HK-2 (cell line): ENCODE measurements around the gene RYR3.
"Not testable (repeated sequence)": the region's sequence is repeated elsewhere in the genome, so short reads cannot be mapped to it uniquely, and the experiment has no call there.

Experiments used
- DNase-seq: peaks from one replicate; pipeline ENCODE4 v3.0.0-alpha.2; 2018; ENCODE audit not compliant: unreplicated experiment

The RYR3 gene

DNA sequence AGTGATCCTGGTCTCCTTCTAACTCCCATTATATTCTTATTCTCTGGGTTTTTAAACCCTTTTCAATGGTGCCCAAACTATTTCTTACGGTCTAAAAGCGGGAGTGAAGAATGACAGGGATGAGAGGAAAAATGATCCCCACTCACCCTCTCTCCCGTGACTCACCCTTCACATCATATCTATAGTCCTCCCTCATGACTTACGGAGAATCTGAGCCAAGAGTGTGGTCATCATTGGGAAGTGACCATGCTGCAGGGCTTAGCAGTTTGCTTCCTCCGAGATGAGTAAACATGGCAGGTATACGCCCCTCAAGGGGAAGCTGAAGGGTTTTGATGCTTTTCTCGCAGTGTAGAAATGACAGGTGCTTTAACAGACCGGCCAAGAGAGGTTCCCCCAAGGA is 274.0 kb downstream of the RYR3 start:
- DNase-seq = peak; percentile 21

DNA sequence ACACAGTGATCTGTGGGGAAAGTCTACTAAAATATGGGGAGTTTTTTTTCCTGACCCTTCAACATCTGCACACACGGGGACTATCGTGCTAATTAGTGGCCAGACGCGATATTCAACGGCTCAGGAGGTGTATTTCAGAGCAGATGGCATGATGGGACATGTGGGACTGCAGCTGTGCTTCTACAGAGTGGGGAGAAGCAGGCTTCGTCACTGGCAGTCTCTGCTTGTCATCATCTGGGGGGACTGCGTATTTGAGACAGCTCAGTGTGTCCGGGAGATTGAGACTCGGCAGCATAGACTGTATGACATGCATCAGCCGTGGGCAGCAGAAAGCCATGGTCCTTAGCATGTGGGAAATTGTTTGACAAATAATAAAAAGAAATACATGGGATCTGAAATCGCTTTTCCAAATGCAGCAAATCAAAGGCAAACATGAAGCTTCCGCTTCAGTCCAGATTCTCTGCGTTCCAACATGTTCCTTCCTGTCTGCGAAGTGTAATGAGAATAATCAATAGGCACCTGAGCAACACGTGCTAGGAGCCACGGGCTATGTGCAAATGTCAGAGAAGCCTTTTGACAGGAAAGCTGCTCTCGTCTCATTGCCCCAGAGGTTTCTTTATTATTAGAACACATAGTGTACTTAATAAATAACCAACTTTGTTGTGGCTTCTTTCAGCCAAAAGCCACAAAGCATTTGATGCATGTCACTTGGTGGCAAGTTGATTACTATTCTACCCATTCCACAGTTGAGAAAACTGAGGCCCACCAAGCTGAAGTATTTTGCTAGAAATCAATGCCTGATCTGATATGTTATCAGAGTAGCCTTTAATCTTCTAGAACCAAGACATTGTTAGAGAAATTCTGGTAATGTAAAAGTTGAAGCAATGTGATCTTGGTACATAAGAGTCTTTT is 276.3 kb downstream of the RYR3 start:
- DNase-seq = no peak

DNA sequence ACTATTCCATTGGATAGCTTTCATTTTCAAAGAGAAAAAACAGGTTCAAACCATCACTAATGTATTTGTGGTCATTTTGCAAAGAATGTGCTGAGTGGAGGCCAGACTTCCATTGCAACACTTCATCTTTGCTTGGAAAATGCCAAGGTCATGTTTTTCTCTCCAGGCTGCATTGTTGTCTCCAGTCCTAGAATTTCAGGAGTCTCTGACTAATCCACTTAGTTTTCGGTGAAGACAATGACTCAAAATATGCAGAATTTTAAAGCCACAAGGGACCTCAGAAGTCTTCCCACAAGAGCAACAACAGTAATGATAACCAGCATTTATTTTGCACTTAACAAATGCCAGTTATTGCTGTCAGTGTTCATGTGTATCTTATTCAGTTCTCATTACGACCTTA is 277.0 kb downstream of the RYR3 start:
- DNase-seq = no peak

DNA sequence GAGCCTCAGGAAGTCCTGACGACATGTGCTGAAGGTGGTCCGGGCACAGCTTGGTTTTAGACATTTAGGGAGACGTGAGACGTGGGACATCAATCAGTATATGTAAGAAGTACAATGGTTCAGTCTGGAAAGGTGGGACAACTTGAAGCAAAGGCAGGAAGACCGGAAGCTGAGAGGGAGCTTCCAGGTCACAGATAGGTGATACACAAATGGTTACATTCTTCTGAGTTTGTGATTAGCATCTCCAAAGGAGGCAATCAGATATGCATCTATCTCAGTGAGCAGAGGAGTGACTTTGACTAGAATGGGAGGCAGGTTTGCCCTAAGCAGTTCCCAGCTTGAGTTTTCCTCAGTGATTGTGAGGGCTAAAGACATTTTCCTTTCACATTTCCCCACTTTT is 282.1 kb downstream of the RYR3 start:
- no peak for DNase-seq

DNA sequence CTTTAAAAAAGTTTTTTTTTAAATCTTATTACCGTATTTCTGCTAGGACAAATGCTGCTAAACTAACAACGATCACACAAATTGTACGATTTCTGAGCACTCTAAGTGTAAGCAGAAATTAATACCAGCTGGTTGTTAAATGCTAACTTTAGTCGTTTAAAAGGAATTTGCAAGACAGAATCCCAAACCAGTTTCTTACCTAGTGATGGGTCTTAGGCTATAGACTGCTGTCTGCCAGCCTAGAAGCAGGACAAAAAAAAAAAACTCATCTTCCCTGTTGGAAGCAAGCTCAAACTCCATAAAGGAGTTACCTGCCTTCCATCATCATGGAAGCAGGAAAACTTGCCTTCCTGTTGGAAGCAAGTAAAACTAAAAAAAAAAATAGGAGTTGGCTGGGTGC is 287.6 kb downstream of the RYR3 start:
- DNase-seq = not testable (repeated sequence)

DNA sequence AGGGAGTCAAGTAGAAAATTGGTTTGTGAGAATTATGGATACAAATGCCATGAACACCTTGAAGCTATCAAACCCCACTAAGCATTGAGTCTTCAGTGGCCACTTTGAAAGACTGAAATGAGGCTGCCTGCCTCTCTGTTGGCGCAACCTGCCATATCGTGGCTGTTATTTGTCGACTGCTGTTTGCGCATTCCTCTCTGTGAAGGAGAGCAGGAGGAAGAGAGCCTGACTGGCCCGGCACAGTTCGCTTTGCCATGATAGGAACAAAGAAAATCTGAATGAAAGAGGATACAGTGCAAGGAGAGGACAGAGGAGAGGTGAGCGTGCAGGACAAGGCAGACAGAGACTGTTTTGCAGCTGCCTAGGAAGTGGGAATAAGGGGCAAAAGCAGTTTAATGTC is 289.4 kb downstream of the RYR3 start:
- no peak for DNase-seq

DNA sequence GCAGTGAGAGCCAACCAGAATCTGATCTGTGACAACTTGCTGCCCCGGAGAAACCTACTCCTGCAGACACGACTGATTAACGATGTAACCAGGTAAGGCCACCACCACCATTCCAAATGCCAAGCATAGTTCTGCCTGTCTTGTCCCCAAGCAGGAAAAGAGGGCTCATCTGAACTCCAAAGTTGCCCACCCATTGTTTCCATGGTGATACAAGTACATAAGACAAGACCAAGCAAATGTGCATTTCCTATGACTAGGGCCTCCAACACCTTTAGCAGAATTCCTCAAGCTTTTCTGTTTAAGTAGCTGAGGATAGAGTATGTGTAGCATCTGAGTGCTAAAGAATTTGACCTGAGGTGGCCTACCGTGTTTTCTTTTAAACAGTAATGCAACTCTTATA is 290.7 kb downstream of the RYR3 start:
- DNase-seq = no peak

DNA sequence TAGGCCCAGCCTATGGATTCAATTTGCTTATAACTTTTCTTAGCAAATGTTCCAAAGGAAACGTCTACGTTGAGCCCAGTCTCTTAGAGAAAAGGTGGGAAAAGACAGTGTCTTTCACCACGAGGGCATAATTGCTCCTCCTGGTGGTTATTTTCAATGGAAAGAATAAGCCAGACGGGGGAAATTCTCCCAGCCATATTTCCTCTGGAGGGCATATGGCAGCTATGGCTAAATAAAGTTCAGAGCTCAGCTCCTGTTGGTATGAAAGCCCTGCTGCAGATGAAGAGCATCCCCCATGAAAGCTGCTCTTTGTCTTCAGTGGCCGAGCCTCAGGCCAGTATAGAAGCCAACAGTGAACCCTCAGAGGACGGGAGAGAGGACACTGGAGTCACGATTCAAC is 297.9 kb downstream of the RYR3 start:
- no peak for DNase-seq

DNA sequence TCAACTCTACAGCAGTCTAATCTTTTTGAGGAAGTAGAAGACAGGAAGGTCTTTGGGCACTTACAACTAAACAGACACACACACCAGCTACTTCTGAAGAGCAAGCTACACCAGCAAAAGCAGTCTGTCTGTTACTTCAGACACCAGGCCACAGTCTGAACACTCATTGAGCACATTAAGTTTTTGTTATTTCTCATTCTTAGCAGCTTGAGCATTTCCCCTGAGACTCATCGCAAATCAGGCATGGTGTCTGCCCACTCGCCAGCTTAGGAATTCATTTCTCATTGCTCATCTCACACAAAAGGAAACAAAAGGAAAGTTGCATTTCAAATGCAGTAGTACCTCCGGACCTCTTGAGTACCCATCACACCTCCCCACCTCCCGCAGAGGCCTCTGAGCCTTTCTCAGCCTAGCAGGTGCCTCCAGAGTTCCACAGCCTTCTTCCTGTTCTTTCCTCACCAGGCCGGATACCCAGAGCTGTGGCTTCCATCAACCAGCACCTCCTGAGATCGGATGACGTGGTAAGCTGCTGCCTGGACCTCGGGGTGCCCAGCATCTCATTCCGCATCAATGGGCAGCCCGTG is 302.0 kb downstream of the RYR3 start:
- no peak for DNase-seq

DNA sequence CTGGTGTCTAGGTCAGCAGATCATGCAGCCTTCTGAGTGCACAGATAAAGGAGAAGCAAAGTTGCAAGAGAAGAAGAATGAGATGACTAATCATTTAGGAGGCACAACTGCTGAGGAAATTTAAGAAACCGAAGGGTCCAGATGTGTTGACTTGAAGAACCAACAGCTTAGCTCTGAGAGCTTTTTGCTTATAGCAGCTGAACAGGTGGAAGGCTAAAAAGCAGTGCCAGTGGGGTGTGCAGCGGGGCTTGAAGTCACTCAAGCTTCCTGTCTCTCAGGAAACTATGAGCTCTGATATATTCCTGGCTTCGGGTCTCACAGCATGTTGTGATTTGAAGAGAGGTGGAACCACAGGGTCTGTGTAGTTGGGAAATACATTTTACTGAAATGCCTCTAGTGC is 305.7 kb downstream of the RYR3 start:
- DNase-seq = no peak

DNA sequence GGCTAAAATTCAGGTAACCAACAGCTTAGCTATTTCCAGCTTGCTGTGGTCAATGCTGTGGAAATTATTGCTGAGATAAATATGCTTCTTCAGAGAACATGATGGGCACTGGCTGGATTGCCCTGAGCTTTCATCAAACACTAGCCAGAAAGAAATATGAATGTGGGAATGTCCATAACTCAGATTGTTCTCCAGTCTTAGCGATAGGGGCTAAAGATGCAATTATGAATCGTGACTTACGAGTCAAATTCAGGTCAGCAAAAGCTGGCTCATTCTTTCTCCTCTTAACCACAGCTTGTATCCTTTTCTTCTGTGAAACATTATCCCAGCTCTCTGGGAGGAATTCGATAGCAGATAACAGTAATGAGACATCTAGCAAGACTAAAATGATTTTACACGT is 307.6 kb downstream of the RYR3 start:
- no peak for DNase-seq

DNA sequence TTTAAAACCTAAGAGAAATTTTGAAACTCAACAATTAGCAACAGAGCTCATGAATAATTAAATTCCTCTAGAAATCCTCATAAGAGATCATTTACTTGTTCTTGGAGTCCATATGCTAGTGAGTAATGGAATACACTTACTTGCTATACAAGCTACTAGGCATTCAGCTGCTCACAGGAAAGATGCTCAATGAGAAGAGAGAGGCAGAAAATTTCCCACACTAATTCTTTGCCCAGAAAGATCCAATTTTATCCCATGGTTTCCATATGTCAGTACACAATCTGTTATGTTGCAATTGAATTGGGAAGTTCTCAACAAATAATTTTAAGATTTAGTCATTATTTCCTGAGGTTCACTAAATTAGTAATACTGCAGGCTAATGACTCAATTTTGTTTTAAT is 310.4 kb downstream of the RYR3 start:
- no peak for DNase-seq

DNA sequence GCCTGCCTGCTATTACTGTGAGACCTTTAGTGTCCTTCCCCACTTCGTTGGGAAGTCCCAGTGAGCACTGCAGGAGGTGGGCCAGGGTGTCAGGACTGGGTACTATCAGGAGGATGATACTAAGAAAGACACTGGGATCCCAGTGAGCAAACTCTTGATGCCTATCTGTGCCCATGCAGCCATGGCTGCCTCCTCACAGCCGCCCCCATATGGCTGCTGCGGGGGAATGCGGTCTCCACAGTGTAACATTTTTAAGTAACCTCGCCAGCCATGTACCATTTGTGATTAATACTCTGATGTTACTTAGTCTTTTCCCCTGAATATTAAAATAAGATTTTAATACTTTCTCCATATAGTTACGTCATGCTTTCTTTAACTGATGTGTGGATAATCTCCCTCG is 312.2 kb downstream of the RYR3 start:
- no peak for DNase-seq

DNA sequence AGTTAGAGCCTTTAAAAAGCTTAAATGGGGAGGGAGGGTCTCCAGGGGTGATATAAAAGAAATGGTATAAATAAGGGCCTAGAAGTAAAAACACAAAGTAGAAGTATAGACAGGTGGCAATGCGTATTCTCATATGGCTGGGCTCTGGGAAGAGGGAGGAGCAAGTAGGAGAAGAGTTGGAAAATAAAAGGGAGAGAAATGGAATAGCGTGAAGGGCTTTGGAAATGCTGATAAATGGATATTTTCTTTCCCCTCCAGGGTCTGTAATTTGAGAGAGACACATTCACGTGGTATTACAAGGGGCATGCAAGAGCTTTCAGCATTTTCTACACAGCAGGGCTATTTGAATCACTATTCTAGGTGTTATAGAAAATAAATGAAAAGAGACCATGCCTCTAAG is 313.7 kb downstream of the RYR3 start:
- no peak for DNase-seq

DNA sequence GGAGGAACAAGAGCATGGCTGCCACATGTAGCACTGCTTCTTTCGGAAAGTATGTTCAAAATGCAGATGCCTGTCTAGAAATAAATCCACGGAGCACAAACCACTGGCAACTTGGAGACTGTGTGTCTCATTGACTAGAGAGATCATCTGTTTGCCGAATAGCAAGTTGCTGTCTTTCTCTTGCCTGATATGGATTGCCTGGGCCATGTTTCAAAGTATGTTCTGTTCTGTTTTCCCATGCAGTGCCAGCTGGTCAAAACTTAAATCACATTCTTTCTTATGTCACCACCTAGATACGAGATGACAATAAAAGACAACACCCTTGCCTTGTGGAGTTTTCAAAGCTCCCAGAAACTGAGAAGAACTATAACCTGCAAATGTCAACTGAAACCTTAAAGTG is 318.9 kb downstream of the RYR3 start:
- no peak for DNase-seq

DNA sequence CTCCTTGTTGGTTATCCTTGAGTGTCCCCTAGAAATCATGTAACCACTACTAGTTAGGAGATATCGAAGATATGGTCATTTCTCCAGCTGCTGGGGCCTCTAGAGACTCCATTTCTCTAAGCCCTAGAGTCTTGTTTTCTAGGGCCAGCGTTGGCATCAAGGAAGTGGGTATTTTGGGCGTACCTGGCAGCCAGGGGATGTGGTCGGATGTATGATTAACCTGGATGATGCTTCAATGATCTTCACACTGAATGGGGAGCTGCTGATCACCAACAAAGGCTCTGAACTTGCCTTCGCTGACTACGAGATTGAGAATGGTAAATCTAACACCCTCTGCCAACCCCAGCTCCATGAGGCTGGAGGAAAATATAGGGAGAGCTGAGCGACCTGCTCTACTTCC is 325.5 kb downstream of the RYR3 start:
- no peak for DNase-seq

DNA sequence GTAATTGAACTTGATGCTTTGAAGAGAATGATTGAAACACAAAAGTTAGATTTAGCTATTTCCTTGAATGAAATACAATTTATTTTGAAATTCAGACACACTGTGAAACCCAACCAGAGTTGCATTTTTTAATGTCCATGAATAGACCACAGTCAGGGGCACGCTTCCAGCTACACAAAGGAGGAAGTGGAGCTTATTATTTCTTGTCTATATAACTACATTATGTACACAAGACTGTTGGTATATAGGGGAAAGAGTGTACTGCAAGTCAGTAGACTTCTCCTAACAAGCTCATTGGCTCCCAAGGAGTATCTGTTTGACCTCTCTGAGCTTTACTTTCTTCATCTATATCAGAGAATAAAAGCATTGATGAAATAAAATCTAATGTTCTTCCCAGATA is 326.2 kb downstream of the RYR3 start:
- DNase-seq = no peak

DNA sequence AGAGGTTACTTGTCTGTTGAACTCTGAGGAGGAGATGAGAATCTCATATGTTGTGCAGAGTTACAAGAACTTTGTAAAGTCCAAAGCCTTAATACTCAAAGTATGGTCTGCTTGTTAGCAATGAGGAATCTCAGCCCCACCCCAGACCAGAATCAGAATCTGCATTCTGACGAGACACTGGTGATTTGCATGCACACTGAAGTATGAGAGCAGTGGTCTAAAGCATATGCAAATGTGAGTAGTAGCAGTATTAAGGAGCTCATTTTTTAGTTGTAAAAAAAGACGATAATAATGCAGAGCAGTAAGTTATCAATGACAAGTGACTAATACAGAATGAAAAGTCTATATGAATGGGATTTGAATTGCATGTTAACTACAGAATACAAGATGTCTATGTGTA is 327.7 kb downstream of the RYR3 start:
- DNase-seq = no peak

DNA sequence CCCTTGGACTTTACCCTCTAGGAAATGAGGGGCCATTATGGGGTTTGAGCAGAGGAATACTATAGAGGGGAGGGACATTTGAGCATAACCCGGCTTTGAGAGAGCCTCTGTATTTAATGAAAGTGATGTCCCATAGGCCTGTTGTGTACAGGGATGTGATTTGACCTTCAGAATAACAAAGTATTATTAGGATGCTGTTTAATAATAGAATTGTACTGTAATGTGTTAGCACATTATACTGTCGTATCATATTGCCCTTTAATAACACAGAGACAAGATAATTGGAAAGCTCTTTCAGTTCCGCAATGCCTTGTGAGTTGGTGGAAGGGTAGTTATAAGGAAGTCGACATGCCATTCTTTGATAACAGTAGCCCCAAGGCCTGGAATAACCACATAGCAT is 328.3 kb downstream of the RYR3 start:
- DNase-seq = no peak

DNA sequence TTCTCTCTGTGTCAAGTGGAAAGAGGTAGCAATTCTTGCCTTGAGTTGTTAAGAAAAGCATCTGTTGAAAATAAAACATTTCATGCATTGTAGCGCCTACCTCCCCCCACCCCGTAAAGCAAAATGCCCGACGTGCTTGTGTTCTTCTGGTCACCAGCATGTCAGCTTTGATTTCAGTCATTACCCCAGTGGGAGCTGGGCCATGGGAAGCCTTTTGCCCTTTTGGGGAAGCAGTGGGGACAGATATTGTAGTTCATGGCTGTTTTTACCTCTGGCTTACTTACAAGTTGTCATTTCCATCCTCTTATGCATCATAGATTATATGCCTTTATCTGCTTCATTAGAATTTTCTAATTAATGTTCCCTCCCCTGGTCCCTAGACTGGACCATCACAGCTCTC is 328.7 kb downstream of the RYR3 start:
- no peak for DNase-seq

DNA sequence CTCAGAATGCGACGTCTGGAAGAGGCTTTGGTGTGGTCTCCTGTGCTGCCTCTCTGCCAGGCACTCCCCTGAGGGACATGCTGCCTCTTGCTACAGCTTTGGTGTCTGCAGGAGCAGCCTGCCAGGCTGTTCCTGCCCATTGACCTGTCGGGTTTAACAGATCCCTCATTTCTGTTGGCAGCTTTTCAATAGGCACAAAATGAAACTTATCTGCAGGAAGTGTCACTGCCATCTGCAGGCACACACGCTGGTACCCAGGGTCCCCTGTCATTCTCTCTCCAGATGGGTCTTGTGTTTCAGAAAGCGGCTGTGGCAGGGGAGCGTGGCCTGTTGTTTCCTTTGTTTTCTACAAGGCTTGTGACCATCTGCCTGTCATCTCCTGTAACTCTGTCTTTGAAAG is 329.2 kb downstream of the RYR3 start:
- DNase-seq = no peak

DNA sequence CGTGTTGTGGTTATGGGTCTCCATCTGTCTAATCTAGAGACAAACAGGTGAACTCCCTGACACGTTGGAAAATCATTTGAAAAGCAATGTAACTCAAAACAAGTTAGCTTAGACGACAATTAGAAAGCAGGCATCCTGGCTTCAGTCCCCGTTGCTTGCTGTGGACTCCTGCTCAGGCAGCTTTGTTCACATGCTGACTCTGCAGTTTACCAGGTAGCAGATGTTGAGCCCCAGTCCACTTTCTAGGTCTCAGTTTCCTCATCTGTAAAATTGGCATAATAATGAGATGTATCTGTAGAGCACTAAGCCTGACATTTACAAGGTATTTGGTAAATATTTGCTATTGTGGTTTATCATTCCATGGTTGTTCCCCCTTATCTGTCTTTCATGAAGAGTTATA is 330.3 kb downstream of the RYR3 start:
- no peak for DNase-seq

DNA sequence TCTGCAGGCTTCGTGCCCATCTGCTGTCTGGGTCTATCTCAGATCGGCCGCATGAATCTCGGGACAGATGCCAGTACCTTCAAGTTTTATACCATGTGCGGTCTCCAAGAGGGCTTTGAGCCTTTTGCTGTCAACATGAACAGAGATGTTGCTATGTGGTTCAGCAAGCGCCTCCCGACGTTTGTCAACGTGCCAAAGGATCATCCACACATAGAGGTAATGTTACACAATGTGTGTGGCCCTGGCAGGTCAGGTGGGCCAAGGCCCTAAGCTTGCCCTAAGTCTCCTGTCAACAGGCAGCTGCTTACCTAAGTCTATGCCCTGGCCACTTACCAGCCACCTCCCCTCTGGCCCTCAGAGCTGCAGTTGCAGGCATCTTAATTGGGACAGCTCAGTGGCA is 333.5 kb downstream of the RYR3 start:
- no peak for DNase-seq

DNA sequence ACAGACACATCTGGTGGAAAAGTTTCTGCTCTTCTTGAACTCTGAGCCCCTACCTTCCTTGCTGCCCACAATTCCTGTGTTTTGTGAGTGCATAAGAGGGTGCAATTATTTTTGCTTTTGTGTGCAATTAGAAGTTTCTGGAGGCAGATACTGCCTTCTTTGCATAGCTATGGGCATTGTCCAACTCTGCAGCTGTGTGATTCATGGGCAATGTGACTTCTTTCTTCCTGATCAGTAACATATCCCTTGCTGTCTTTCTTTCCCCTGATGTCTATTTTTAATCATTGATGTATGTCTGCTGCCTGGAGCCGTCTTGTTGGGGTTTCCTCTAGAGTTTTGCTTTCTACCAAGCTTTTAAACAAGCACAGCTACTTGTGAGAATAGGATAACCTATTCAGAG is 336.0 kb downstream of the RYR3 start:
- no peak for DNase-seq
